ENCODE measurements around the gene POM121L2. TPM values are rescaled to one million over a fixed set of nuclear protein-coding genes. Genes with fewer than 3 reads are reported as not detected.

The POM121L2 gene
- total and polyA plus RNA-seq, 2 of the 13 experiments (the other 11 are each of a cell fraction or from before 2014, with no cell fraction given): not detected

GRCh38 chr6:27332692-27333641 lies 20.9 kb upstream of the POM121L2 start (continued):
- TF ChIP-seq FOXO4 (CRISPR knock-in tag; conservative IDR thresholded peaks at IDR 0.05) (no peak), SRSF1 (optimal IDR thresholded peaks at IDR 0.05; ENCODE audit: low read depth, low read length) (no peak), ZEB1 (IDR thresholded peaks at IDR 0.05; ENCODE audit: insufficient replicate concordance, low read depth) (peak; percentile 81), IKZF5 (CRISPR knock-in tag; IDR thresholded peaks at IDR 0.05) (peak; percentile 78), ZNF180 (CRISPR knock-in tag; IDR thresholded peaks at IDR 0.05; ENCODE audit: borderline replicate concordance, low read depth) (no peak), RNF219 (CRISPR knock-in tag; IDR thresholded peaks at IDR 0.05) (no peak), ZNF574 (CRISPR knock-in tag; IDR thresholded peaks at IDR 0.05) (peak; percentile 66), ZNF703 (CRISPR knock-in tag; IDR thresholded peaks at IDR 0.05; ENCODE audit: borderline replicate concordance) (no peak), BORCS8-MEF2B (CRISPR knock-in tag; IDR thresholded peaks at IDR 0.05) (no peak), BHLHE40 (IDR thresholded peaks at IDR 0.05; ENCODE audit: low read length) (no peak), ZNF547 (CRISPR knock-in tag; IDR thresholded peaks at IDR 0.05) (no peak), ATF4 (CRISPR knock-in tag; IDR thresholded peaks at IDR 0.05) (no peak), RAD51 (IDR thresholded peaks at IDR 0.05; ENCODE audit: borderline replicate concordance) (no peak), NR1H2 (CRISPR knock-in tag; IDR thresholded peaks at IDR 0.05; ENCODE audit: borderline replicate concordance, low read depth) (no peak), ZNF788 (CRISPR knock-in tag; IDR thresholded peaks at IDR 0.05; ENCODE audit: borderline replicate concordance) (no peak), ZNF275 (CRISPR knock-in tag; IDR thresholded peaks at IDR 0.05; ENCODE audit: borderline replicate concordance) (no peak)

Data from HepG2 (cell line).